OCI-LY3 (cell line): ENCODE measurements around the gene WWOX.

Source experiments
- H2AFZ ChIP-seq: fragments of 200-600, 300-600 bp; shearing (Covaris generic); 2 replicates; pipeline ENCODE4 v1.6.0; 2014; ENCODE audit warnings: antibody characterized with exemption, low read depth, low read length
- H3K27ac ChIP-seq: fragments of 200-600, 300-600 bp; sonication (generic); 2 replicates; pipeline ENCODE4 v1.5.1; 2014; ENCODE audit warnings: mild to moderate bottlenecking, low read length, moderate library complexity, mixed read lengths
- H3K27me3 ChIP-seq: fragments of 200-600, 300-600 bp; sonication (generic); 2 replicates; pipeline ENCODE4 v1.6.1; 2014; ENCODE audit warnings: low read depth, low read length, mixed read lengths
- H3K36me3 ChIP-seq: fragments of 200-600, 300-600 bp; sonication (generic); replicated peaks from 2 replicates; pipeline ENCODE3; 2014; ENCODE audit warnings: low read depth, low read length, mixed read lengths
- H3K4me1 ChIP-seq: fragments of 300-600, 200-600 bp; sonication (generic); 2 replicates; pipeline ENCODE4 v1.6.1; 2014; ENCODE audit warnings: low read length, mixed read lengths
- H3K4me2 ChIP-seq: fragments of 200-600, 300-600 bp; sonication (generic); 2 replicates; pipeline ENCODE4 v1.6.1; 2014; ENCODE audit warnings: low read length, mixed read lengths
- H3K4me3 ChIP-seq: fragments of 300-600, 200-600 bp; sonication (generic); 2 replicates; pipeline ENCODE4 v1.5.1; 2014; ENCODE audit warnings: antibody characterized with exemption, mild to moderate bottlenecking, low read length, moderate library complexity
- H3K79me2 ChIP-seq: fragments of 300-600, 200-600 bp; shearing (Covaris generic); 2 replicates; pipeline ENCODE4 v1.6.1; 2014; ENCODE audit warnings: mild to moderate bottlenecking, low read length, mixed read lengths
- H3K9ac ChIP-seq: fragments of 300-600, 200-600 bp; shearing (Covaris generic); 2 replicates; pipeline ENCODE4 v1.6.0; 2014; ENCODE audit warnings: mild to moderate bottlenecking, low read length, moderate library complexity
- H3K9me3 ChIP-seq: fragments of 200-600, 300-600 bp; shearing (Covaris generic); 2 replicates; pipeline ENCODE4 v1.6.1; 2014; ENCODE audit warnings: low read length, mixed read lengths; ENCODE audit not compliant: insufficient read depth
- H4K20me1 ChIP-seq: fragments of 200-600, 300-600 bp; sonication (generic); 2 replicates; pipeline ENCODE4 v1.6.1; 2016; ENCODE audit warnings: low read length, mixed read lengths; ENCODE audit not compliant: insufficient read depth
- CTCF ChIP-seq: fragments of 200-600, 300-600 bp; sonication (generic); IDR thresholded peaks from 2 replicates; pipeline ENCODE4 v1.5.1; 2014; ENCODE audit warnings: antibody characterized with exemption, low read length, low read depth
- EZH2phosphoT487 ChIP-seq: fragments of 200-600 bp; shearing (Covaris generic); IDR thresholded peaks from 2 replicates; pipeline ENCODE4 v1.6.1; 2018; ENCODE audit warnings: antibody characterized with exemption, mixed run types, low read depth

Gene WWOX

GRCh38 chr16:78780808-78781207 lies 681.4 kb downstream of the WWOX start:
- Histone ChIP-seq H2AFZ (no peak overlapping the region), H3K4me1 (peaks cover 8% of the 10 kb centered on the region), H3K36me3 (no peaks in the 10 kb centered on the region), H3K4me3 (no peak overlapping the region), H3K79me2 (no peaks in the 10 kb centered on the region), H4K20me1 (no peaks in the 10 kb centered on the region), H3K27ac (no peak overlapping the region), H3K9ac (no peak overlapping the region), H3K9me3 (no peaks in the 10 kb centered on the region), H3K4me2 (no peak overlapping the region), H3K27me3 (peaks cover 21% of the 10 kb centered on the region; the same call in 1 of the 2 replicates)
- TF ChIP-seq EZH2phosphoT487 (no peak), CTCF (no peak)

GRCh38 chr16:78782572-78782971 lies 683.1 kb downstream of the WWOX start:
- H3K27me3 ChIP-seq = peaks cover 21% of the 10 kb centered on the region; the same call in 1 of the 2 replicates
- H3K4me3 ChIP-seq = no peak overlapping the region
- no peaks in the 10 kb centered on the region for H3K36me3 ChIP-seq
- H4K20me1 ChIP-seq = no peaks in the 10 kb centered on the region
- TF ChIP-seq CTCF (no peak), EZH2phosphoT487 (no peak)
- H3K4me1 ChIP-seq = peaks cover 8% of the 10 kb centered on the region
- no peak overlapping the region for H2AFZ ChIP-seq
- no peak overlapping the region for H3K9ac ChIP-seq
- no peaks in the 10 kb centered on the region for H3K9me3 ChIP-seq
- no peak overlapping the region for H3K27ac ChIP-seq
- no peak overlapping the region for H3K4me2 ChIP-seq
- H3K79me2 ChIP-seq = no peaks in the 10 kb centered on the region

- Histone ChIP-seq H4K20me1 (no peaks in the 10 kb centered on the region), H3K4me1 (no peaks in the 10 kb centered on the region), H3K27me3 (peaks cover 18% of the 10 kb centered on the region; the same call in 1 of the 2 replicates), H3K36me3 (no peaks in the 10 kb centered on the region), H3K4me3 (no peak overlapping the region), H3K9me3 (no peaks in the 10 kb centered on the region), H3K27ac (no peak overlapping the region), H3K79me2 (no peaks in the 10 kb centered on the region), H3K9ac (no peak overlapping the region), H2AFZ (no peak overlapping the region), H3K4me2 (no peak overlapping the region)
- TF ChIP-seq CTCF (no peak), EZH2phosphoT487 (no peak)
These were observed 684.2 kb downstream of the WWOX start for GRCh38 chr16:78783570-78784079.

- Histone ChIP-seq H2AFZ (no peak overlapping the region), H3K27me3 (peaks cover 15% of the 10 kb centered on the region), H3K4me3 (no peak overlapping the region), H3K4me2 (no peak overlapping the region), H4K20me1 (no peaks in the 10 kb centered on the region), H3K9me3 (no peaks in the 10 kb centered on the region), H3K27ac (no peak overlapping the region), H3K4me1 (no peaks in the 10 kb centered on the region), H3K36me3 (no peaks in the 10 kb centered on the region), H3K79me2 (no peaks in the 10 kb centered on the region), H3K9ac (no peak overlapping the region)
- TF ChIP-seq EZH2phosphoT487 (no peak), CTCF (no peak)
These were observed 685.3 kb downstream of the WWOX start for GRCh38 chr16:78784771-78785170.
